ENCODE measurements around the gene GJA9.

DNA sequence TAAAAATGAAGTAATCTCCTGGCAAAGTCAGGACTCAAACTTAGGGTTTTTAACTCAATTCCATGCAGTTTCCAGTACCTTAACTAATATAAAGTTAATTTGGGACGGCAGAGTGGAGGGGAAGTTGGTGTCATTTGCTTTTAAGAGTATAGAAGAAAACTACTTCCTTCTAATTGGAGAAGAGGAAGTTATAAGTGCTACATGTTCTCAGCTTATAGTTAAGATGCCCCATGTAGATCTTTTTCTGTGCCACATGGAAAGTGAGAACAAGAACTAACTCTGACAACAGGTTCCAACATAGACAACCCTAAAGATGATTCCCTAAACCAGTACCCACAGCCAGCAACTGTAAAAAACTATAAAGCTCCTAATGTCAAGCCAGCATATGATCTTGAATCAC, 33.3 kb downstream of the GJA9 start:
- TF ChIP-seq POLR2A (IDR thresholded peaks at IDR 0.05; ENCODE audit: low read depth) (no peak), POLR2AphosphoS5 (IDR thresholded peaks at IDR 0.05) (no peak)
- TF ChIP-seq, protein P1, sequence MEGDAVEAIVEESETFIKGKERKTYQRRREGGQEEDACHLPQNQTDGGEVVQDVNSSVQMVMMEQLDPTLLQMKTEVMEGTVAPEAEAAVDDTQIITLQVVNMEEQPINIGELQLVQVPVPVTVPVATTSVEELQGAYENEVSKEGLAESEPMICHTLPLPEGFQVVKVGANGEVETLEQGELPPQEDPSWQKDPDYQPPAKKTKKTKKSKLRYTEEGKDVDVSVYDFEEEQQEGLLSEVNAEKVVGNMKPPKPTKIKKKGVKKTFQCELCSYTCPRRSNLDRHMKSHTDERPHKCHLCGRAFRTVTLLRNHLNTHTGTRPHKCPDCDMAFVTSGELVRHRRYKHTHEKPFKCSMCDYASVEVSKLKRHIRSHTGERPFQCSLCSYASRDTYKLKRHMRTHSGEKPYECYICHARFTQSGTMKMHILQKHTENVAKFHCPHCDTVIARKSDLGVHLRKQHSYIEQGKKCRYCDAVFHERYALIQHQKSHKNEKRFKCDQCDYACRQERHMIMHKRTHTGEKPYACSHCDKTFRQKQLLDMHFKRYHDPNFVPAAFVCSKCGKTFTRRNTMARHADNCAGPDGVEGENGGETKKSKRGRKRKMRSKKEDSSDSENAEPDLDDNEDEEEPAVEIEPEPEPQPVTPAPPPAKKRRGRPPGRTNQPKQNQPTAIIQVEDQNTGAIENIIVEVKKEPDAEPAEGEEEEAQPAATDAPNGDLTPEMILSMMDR (IDR thresholded peaks at IDR 0.05) = no peak

All from esophagus muscularis mucosa (tissue), 3 donors.